Transverse colon (tissue), 4 donors: ENCODE data around the gene POLD4.

Source experiments
- CTCF ChIP-seq, 5 experiments: fragments of 200-600 bp in 3 of 5; fragments of 450-650 bp in 2 of 5; sonication (generic) in 3 of 5; IDR thresholded peaks; 1 replicate in 2 of 5; 2 replicates in 3 of 5; pipeline ENCODE4 v1.5.1; 2016 to 2017; ENCODE audit warnings: antibody characterized with exemption in 5 of 5, inconsistent platforms in 3 of 5, mild to moderate bottlenecking in 2 of 5, moderate library complexity in 1 of 5
- EP300 ChIP-seq: sonication (generic); formaldehyde crosslinking; IDR thresholded peaks from one replicate; pipeline ENCODE4 v1.6.1; 2017; ENCODE audit warnings: antibody characterized with exemption, low read depth
- POLR2A ChIP-seq: fragments of 450-650 bp; IDR thresholded peaks from one replicate; pipeline ENCODE4 v1.6.1; 2016; ENCODE audit warnings: antibody characterized with exemption, mild to moderate bottlenecking, moderate library complexity
- POLR2AphosphoS5 ChIP-seq, 3 donors: sonication (generic); formaldehyde crosslinking; IDR thresholded peaks; one replicate each; pipeline ENCODE4 v1.6.1; 2016; ENCODE audit warnings: antibody characterized with exemption in 3 of 3

DNA sequence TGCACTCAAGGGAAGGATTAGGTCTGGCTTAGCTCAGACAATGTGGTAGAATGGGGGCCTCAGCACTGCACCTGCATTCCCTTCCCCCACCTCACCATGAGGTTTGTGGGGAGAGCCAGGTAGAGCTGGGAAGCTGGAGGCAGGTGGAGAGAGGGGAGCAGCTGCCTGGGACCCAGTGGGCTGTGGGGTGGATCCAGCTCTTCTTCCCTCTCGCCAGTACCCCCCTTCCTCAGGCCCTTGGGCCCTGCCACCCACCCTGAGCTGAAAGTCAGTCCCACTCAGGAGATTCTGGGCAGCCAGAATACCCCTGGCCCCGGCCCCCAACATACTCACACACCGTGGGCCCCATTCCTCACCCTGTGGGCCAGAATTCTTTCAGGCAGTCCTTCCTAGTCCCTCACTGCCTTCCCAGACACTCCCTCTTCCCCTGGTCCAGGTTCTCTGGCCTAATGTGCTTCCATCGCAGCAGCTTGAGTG is 3.1 kb upstream of the POLD4 start:
- TF ChIP-seq POLR2A (no peak), CTCF (IDR thresholded peaks at IDR 0.05) (no peak), POLR2AphosphoS5 (IDR thresholded peaks at IDR 0.05) (no peak), EP300 (no peak)
